ENCODE data around the gene SLC22A17.

GRCh38 chr14:23347406-23348296 is 5.0 kb downstream of the SLC22A17 start:
- TF ChIP-seq CTCF (conservative IDR thresholded peaks at IDR 0.05; ENCODE audit: low read length) (no peak), EZH2phosphoT487 (IDR thresholded peaks at IDR 0.05; ENCODE audit: borderline replicate concordance, low read depth, low read length) (no peak)

Data from OCI-LY7 (cell line).